GM23248 (cell line): Measurements from ENCODE around the gene EPHA1. TPM values are rescaled to one million over a fixed set of nuclear protein-coding genes. Genes with fewer than 3 reads are reported as not detected.

Experiments used
- DNase-seq: peaks from one replicate; pipeline ENCODE4 v3.0.0-alpha.2; 2015
- H2AFZ ChIP-seq: fragments of 200-600 bp; sonication (generic); 2 replicates; pipeline ENCODE4 v1.6.1; 2016; ENCODE audit warnings: antibody characterized with exemption
- H3F3A ChIP-seq: fragments of 200-600 bp; sonication (generic); 2 replicates; pipeline ENCODE4 v1.6.1; 2016; ENCODE audit warnings: mild to moderate bottlenecking, antibody characterized with exemption, mixed run types; ENCODE audit not compliant: insufficient read depth
- H3K27ac ChIP-seq: fragments of 200-600 bp; sonication (generic); 2 replicates; pipeline ENCODE4 v1.5.1; 2016; ENCODE audit warnings: mild to moderate bottlenecking
- H3K27me3 ChIP-seq: fragments of 200-600 bp; sonication (generic); replicated peaks from 2 replicates; pipeline ENCODE4 v1.6.1; 2016; ENCODE audit warnings: mild to moderate bottlenecking; ENCODE audit not compliant: insufficient read depth
- H3K36me3 ChIP-seq: fragments of 200-600 bp; sonication (generic); 2 replicates; pipeline ENCODE4 v1.6.1; 2016; ENCODE audit warnings: low read depth, mild to moderate bottlenecking
- H3K4me1 ChIP-seq: fragments of 200-600 bp; sonication (generic); 2 replicates; pipeline ENCODE4 v1.6.1; 2016; ENCODE audit warnings: mild to moderate bottlenecking; ENCODE audit not compliant: insufficient read depth
- H3K4me2 ChIP-seq: fragments of 200-600 bp; sonication (generic); one replicate; pipeline ENCODE4 v1.6.1; 2016; ENCODE audit warnings: mild to moderate bottlenecking; ENCODE audit not compliant: unreplicated experiment
- H3K4me3 ChIP-seq: fragments of 200-600 bp; sonication (generic); 2 replicates; pipeline ENCODE4 v1.5.1; 2016; ENCODE audit warnings: mild to moderate bottlenecking
- H3K79me2 ChIP-seq: fragments of 200-600 bp; sonication (generic); 2 replicates; pipeline ENCODE4 v1.6.1; 2016; ENCODE audit warnings: mild to moderate bottlenecking; ENCODE audit not compliant: insufficient read depth
- H3K9ac ChIP-seq: fragments of 200-600 bp; sonication (generic); 2 replicates; pipeline ENCODE4 v1.6.1; 2016; ENCODE audit warnings: mild to moderate bottlenecking
- H3K9me2 ChIP-seq: fragments of 200-600 bp; sonication (generic); 2 replicates; pipeline ENCODE4 v1.6.1; 2016; ENCODE audit warnings: mixed run types, mild to moderate bottlenecking, moderate library complexity; ENCODE audit not compliant: insufficient read depth
- H3K9me3 ChIP-seq: fragments of 200-600 bp; sonication (generic); one replicate; pipeline ENCODE4 v1.6.1; 2017; ENCODE audit warnings: low read depth
- H4K20me1 ChIP-seq: fragments of 200-600 bp; sonication (generic); 2 replicates; pipeline ENCODE4 v1.6.0; 2016; ENCODE audit not compliant: insufficient read depth
- EZH2 ChIP-seq: fragments of 200-600 bp; sonication (generic); IDR thresholded peaks from 2 replicates; pipeline ENCODE4 v1.6.1; 2018; ENCODE audit warnings: antibody characterized with exemption, mild to moderate bottlenecking; ENCODE audit not compliant: insufficient read depth, poor library complexity, severe bottlenecking
- EZH2phosphoT487 ChIP-seq: fragments of 200-600 bp; sonication (generic); IDR thresholded peaks from 2 replicates; pipeline ENCODE4 v1.6.1; 2018; ENCODE audit warnings: antibody characterized with exemption, moderate library complexity, mild to moderate bottlenecking, low read depth; ENCODE audit not compliant: insufficient read depth
- WGBS, 2 experiments: methylation state at CpG; one replicate each; pipeline ENCODE4 v1.1.6; 2015 to 2017; ENCODE audit warnings: low lambda C conversion rate in 2 of 2, low coverage in 1 of 2; ENCODE audit errors: missing lambda C conversion rate in 2 of 2; 5-methylcytosine and 5-hydroxymethylcytosine counted together
- in situ Hi-C: fragments of 300-500 bp; cut with MboI; formaldehyde crosslinking; loops from 2 replicates; pipeline ENCODE4 v1.15.0; 2020
- polyA plus RNA-seq: library from polyadenylated mRNA; unstranded; fragments of >200 nt; fragmentation: Nextera tagmentation; extraction: Ambion mirVana; gene quantifications from 2 replicates; pipeline ENCODE4 v1.2.1, GENCODE V29; 2016
- total RNA-seq: library from RNA; depleted of rRNA; stranded (reverse); fragments of >200 nt; shearing (Covaris generic); gene quantifications from 2 replicates; pipeline ENCODE4 v1.2.3, GENCODE V29; 2014

EPHA1 gene
- total and polyA plus RNA-seq, 2 experiments from 2014 or later: 0.83 TPM; not detected in 1

DNA sequence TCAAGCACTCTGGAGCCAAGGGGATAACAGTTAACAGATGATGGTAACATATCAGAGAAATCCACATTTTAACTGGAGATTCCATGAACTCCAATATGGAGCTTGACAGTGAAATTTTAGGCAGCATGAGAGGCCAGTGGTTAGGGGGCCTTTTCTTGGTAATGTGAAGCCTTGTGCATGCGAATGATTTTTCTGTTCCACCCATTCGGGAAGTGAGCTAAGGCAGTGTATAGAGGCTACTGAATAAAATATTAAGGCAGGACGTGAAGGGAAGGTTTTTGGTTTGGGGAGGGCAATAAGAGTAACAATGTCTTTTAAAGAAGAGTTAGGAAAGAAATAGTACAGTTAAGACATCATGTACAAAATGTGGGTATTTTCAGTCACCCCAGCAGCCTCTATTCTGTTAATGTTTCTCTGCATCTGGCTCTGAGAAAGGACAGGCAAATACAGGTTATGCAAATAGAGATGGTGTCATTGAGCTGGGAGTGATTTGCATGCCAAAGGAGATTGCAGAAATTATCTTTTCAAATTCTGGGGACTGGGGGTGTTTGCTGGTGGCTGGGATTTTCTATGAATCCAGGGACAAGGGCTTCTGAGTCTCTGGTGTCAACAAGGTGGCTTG is 27.8 kb upstream of the EPHA1 start:
- TF ChIP-seq EZH2 (no peak), EZH2phosphoT487 (no peak)
- whole genome bisulfite sequencing, 2 experiments: 94 to 98% methylated on average over 3 of the region's 3 CpGs
- no peak overlapping the region for H2AFZ ChIP-seq
- no peak overlapping the region for H3K27ac ChIP-seq
- H3K9me3 ChIP-seq: no peaks in the 10 kb centered on the region
- H4K20me1 ChIP-seq: no peaks in the 10 kb centered on the region
- no peaks in the 10 kb centered on the region for H3K79me2 ChIP-seq
- no peaks in the 10 kb centered on the region for H3K36me3 ChIP-seq
- peaks cover 14% of the 10 kb centered on the region for H3K4me1 ChIP-seq
- in situ Hi-C loops: no loop called here
- H3K9me2 ChIP-seq: no peaks in the 10 kb centered on the region
- no peak overlapping the region for H3K9ac ChIP-seq
- H3K4me3 ChIP-seq: no peak overlapping the region
- no peaks in the 10 kb centered on the region for H3K27me3 ChIP-seq
- H3K4me2 ChIP-seq: no peak overlapping the region
- no peak for DNase-seq
- H3F3A ChIP-seq: no peaks in the 10 kb centered on the region

GRCh38 chr7:143435266-143435665 is 26.6 kb upstream of the EPHA1 start:
- Histone ChIP-seq H3K4me2 (peak overlapping the region; percentile 69), H3K4me3 (peak overlapping the region; percentile 45), H4K20me1 (no peaks in the 10 kb centered on the region), H3K4me1 (peaks cover 23% of the 10 kb centered on the region), H3K27ac (peak overlapping the region; percentile 26; the same call in 1 of the 2 replicates), H3F3A (peaks cover 9% of the 10 kb centered on the region), H3K79me2 (no peaks in the 10 kb centered on the region), H3K36me3 (no peaks in the 10 kb centered on the region), H3K27me3 (no peaks in the 10 kb centered on the region), H2AFZ (peak overlapping the region; percentile 76), H3K9me3 (no peaks in the 10 kb centered on the region), H3K9me2 (0 out of 2 replicates have a peak, but pooled peaks cover 3% of the 10 kb centered on the region), H3K9ac (no peak overlapping the region)
- DNase-seq: peak; percentile 56
- TF ChIP-seq EZH2 (no peak), EZH2phosphoT487 (no peak)
- in situ Hi-C loops: no loop called here
- WGBS, 2 experiments: 26 to 55% methylated on average over 2 of the region's 2 CpGs

- H4K20me1 ChIP-seq: no peaks in the 10 kb centered on the region
- H3K27ac ChIP-seq: peak overlapping the region; percentile 26; the same call in 1 of the 2 replicates
- H3F3A ChIP-seq: peaks cover 14% of the 10 kb centered on the region
- 1 to 4% methylated on average over 9 of the region's 9 CpGs for WGBS, 2 experiments
- H3K9me3 ChIP-seq: no peaks in the 10 kb centered on the region
- peak; percentile 93 for DNase-seq
- no peaks in the 10 kb centered on the region for H3K36me3 ChIP-seq
- H3K27me3 ChIP-seq: no peaks in the 10 kb centered on the region
- H3K4me1 ChIP-seq: peaks cover 29% of the 10 kb centered on the region
- H2AFZ ChIP-seq: peak overlapping the region; percentile 76
- TF ChIP-seq EZH2 (no peak), EZH2phosphoT487 (no peak)
- no peak overlapping the region for H3K9ac ChIP-seq
- H3K79me2 ChIP-seq: no peaks in the 10 kb centered on the region
- in situ Hi-C loops: no loop called here
- 0 out of 2 replicates have a peak, but pooled peaks cover 3% of the 10 kb centered on the region for H3K9me2 ChIP-seq
- H3K4me3 ChIP-seq: peak overlapping the region; percentile 45
- peak overlapping the region; percentile 69 for H3K4me2 ChIP-seq
Observed at GRCh38 chr7:143434660-143435059, 26.0 kb upstream of the EPHA1 start.

GRCh38 chr7:143433759-143434158 is 25.1 kb upstream of the EPHA1 start:
- H3F3A ChIP-seq: peaks cover 14% of the 10 kb centered on the region
- in situ Hi-C loops: no loop called here
- H3K9ac ChIP-seq: no peak overlapping the region
- peaks cover 29% of the 10 kb centered on the region for H3K4me1 ChIP-seq
- 0 out of 2 replicates have a peak, but pooled peaks cover 3% of the 10 kb centered on the region for H3K9me2 ChIP-seq
- H3K79me2 ChIP-seq: no peaks in the 10 kb centered on the region
- no peaks in the 10 kb centered on the region for H3K9me3 ChIP-seq
- 94 to 97% methylated on average over 4 of the region's 4 CpGs for WGBS, 2 experiments
- TF ChIP-seq EZH2phosphoT487 (no peak), EZH2 (no peak)
- DNase-seq: no peak
- no peak overlapping the region for H3K27ac ChIP-seq
- H3K27me3 ChIP-seq: no peaks in the 10 kb centered on the region
- no peak overlapping the region for H2AFZ ChIP-seq
- H3K4me3 ChIP-seq: no peak overlapping the region
- H3K4me2 ChIP-seq: no peak overlapping the region
- no peaks in the 10 kb centered on the region for H3K36me3 ChIP-seq
- H4K20me1 ChIP-seq: no peaks in the 10 kb centered on the region

GRCh38 chr7:143431109-143431508 is 22.5 kb upstream of the EPHA1 start:
- Histone ChIP-seq H3K9me2 (0 out of 2 replicates have a peak, but pooled peaks cover 3% of the 10 kb centered on the region), H3K4me3 (no peak overlapping the region), H3K4me2 (no peak overlapping the region), H3K79me2 (no peaks in the 10 kb centered on the region), H3K9ac (no peak overlapping the region), H3K4me1 (peaks cover 29% of the 10 kb centered on the region), H4K20me1 (no peaks in the 10 kb centered on the region), H3K27me3 (no peaks in the 10 kb centered on the region), H3K9me3 (no peaks in the 10 kb centered on the region), H2AFZ (no peak overlapping the region), H3K27ac (no peak overlapping the region), H3K36me3 (no peaks in the 10 kb centered on the region), H3F3A (peaks cover 14% of the 10 kb centered on the region)
- TF ChIP-seq EZH2 (no peak), EZH2phosphoT487 (no peak)
- in situ Hi-C loops: no loop called here
- DNase-seq: no peak
- WGBS, 2 experiments: 68 to 88% methylated on average over 2 of the region's 2 CpGs
